Measurements from ENCODE around the gene ATP2A1.
"Not testable (repeated sequence)": the region's sequence is repeated elsewhere in the genome, so short reads cannot be mapped to it uniquely, and the experiment has no call there.

Gene ATP2A1

DNA sequence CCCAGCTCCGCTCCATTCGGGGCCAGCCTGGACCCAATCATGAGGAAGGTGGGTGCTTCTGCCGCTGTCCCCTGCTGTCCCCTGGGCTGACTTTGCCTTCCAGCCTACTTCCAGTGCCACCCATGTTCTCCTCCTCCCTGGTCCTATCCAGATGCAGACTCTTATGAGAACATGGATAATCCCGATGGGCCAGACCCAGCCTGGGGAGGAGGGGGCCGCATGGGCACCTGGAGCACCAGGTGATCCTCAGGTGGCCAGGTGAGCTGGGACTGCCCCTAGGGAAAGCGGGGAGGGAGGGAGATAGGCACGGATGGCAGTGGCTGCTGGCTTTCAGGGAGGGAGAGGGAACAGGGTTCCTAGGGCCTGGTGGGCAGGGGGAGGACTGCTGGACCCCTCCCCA is 60.4 kb downstream of the ATP2A1 start:
- DNase-seq, result no peak

DNA sequence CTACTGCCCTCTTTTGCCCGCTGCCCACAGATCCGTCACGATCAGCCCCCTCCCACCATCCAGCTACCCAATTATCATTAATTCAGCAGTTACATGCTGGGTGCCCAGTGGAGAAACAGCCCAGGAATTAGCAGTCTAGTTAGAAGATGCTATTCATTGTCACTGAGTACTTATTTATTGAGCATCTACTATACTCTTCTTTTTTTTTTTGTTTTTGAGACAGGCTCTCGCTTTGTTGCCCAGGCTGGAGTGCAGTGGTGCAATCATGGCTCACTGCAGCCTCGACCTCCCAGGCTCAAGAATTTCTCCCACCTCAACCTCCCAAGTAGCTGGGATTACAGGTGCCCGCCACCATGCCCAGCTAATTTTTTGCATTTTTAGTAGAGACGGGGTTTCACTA is 61.5 kb downstream of the ATP2A1 start:
- not testable (repeated sequence) for DNase-seq

DNA sequence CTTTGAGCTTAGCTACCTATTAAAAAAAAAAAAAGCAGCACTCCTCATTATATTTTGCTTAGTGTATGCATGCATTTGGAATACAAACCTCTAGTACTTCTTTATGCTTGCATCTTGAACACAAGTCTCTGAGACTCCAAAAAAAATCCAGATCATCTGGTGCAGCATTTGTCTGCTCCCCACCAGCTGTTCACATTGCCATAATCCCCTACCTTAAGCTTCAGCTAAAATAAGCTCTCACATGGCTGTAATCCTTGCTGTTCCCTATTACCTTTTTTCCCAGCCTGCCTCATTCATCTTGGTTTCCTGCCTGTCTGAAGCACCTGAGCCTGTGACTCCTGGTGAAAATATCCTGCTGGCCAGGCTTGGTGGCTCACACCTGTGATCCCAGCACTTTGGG is 65.0 kb downstream of the ATP2A1 start:
- DNase-seq, result no peak

DNA sequence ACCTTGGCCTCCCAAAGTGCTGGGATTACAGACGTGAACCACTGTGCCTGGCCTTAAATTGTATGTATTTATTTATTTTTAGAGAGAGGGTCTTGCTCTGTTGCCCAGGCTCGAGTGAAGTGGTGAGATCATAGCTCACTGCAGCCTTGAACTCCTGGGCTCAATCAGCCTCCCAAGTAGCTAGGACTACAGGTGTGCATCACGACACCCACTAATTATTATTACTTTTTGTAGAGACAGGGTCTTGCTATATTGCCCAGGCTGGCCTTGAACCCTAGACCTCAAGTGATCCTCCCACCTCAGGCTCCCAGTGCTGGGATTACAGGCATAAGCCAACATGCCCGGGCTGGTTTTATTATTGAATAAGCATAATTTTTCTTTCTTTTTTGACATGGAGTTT is 68.4 kb downstream of the ATP2A1 start:
- no peak for DNase-seq

DNA sequence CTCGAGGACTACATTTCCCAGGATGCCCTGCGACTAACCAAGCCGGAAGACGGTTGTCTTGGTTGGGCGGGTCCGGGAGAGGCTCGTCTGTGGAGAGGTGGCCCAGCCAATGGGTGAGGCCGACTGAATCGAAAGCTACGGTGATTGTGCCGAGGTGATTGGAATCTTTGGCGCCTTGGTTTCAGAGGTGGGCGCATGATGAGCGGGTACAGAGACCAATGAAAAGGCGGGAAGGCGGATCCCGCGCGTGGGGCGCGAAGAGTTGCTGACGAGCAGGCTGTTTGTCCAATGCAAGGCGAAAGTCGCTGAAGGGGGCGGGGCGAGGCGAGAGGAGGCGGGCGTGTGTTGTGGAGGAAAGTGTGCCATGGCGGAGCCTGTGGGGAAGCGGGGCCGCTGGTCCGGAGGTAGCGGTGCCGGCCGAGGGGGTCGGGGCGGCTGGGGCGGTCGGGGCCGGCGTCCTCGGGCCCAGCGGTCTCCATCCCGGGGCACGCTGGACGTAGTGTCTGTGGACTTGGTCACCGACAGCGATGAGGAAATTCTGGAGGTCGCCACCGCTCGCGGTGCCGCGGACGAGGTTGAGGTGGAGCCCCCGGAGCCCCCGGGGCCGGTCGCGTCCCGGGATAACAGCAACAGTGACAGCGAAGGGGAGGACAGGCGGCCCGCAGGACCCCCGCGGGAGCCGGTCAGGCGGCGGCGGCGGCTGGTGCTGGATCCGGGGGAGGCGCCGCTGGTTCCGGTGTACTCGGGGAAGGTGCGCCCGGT is 72.5 kb downstream of the ATP2A1 start, which contains the start of gene NFATC2IP:
NFATC2IP (plus strand) TSS at position 290 of the 762 bp plus-strand sequence; CDS start at position 365, 75 bp downstream.
- peak; percentile 95 for DNase-seq

DNA sequence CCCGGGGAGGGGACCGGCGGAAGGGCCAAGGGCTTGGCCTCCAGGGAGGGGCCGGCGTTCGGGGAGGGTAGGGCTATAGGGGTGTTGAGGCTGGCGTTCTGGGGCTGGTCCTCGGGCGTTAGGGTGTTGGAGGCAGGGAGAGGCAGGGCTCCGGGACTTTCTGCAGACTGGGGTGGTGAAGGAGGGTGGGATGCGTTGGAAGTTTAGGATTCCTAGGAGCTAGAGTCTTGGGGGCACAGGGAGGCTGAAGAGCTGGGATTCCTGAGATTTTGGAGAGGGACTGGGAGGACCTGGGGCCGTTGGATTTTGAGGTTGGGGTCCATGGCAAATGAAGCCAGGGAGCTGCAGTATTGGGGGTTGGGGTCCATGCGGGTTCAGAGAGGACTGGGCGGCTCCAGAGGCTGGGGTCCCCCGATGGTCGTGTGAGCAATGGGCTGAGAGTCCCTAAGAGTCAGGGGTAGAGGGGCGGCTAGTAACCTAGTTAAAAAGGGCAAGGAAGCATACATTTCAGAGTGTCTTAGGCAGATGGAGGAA is 73.2 kb downstream of the ATP2A1 start:
- no peak for DNase-seq

Data from SIG-M5 (cell line).